ENCODE results near the gene SUB1.

Gene SUB1

GRCh38 chr5:32638309-32638708 is 53.0 kb downstream of the SUB1 start:
- TF ChIP-seq CTCF (IDR thresholded peaks at IDR 0.05; ENCODE audit: low read depth, low read length) = no peak
- Histone ChIP-seq H3K27ac (no peak overlapping the region), H3K27me3 (ENCODE audit: insufficient read depth, low read depth, severe bottlenecking) (no peaks in the 10 kb centered on the region), H3K36me3 (no peaks in the 10 kb centered on the region), H3K4me3 (ENCODE audit: low read depth, low read length) (no peak overlapping the region), H3K9me3 (ENCODE audit: severe bottlenecking) (peaks cover 3% of the 10 kb centered on the region)
- peak; percentile 36 for DNase-seq

GRCh38 chr5:32639943-32640342 is 54.6 kb downstream of the SUB1 start:
- no peak for DNase-seq
- Histone ChIP-seq H3K9me3 (ENCODE audit: severe bottlenecking) (peaks cover 3% of the 10 kb centered on the region), H3K36me3 (no peaks in the 10 kb centered on the region), H3K4me3 (ENCODE audit: low read depth, low read length) (no peak overlapping the region), H3K27me3 (ENCODE audit: insufficient read depth, low read depth, severe bottlenecking) (no peaks in the 10 kb centered on the region), H3K27ac (no peak overlapping the region)
- TF ChIP-seq CTCF (IDR thresholded peaks at IDR 0.05; ENCODE audit: low read depth, low read length) = no peak

GRCh38 chr5:32642276-32643002 is 57.1 kb downstream of the SUB1 start:
- Histone ChIP-seq H3K9me3 (ENCODE audit: severe bottlenecking) (peaks cover 3% of the 10 kb centered on the region), H3K4me3 (ENCODE audit: low read depth, low read length) (no peak overlapping the region), H3K36me3 (no peaks in the 10 kb centered on the region), H3K27ac (no peak overlapping the region), H3K27me3 (ENCODE audit: insufficient read depth, low read depth, severe bottlenecking) (peaks cover 17% of the 10 kb centered on the region)
- TF ChIP-seq CTCF (IDR thresholded peaks at IDR 0.05; ENCODE audit: low read depth, low read length) = no peak
- DNase-seq = no peak

- H3K27ac ChIP-seq = no peak overlapping the region
- H3K27me3 ChIP-seq (ENCODE audit: insufficient read depth, low read depth, severe bottlenecking) = peaks cover 27% of the 10 kb centered on the region
- no peak for TF ChIP-seq CTCF (IDR thresholded peaks at IDR 0.05; ENCODE audit: low read depth, low read length)
- no peak for DNase-seq
- H3K36me3 ChIP-seq = no peaks in the 10 kb centered on the region
- no peaks in the 10 kb centered on the region for H3K9me3 ChIP-seq (ENCODE audit: severe bottlenecking)
- no peak overlapping the region for H3K4me3 ChIP-seq (ENCODE audit: low read depth, low read length)
Observed at GRCh38 chr5:32645246-32645645, 59.9 kb downstream of the SUB1 start.

GRCh38 chr5:32646061-32646969 is 61.0 kb downstream of the SUB1 start:
- Histone ChIP-seq H3K4me3 (ENCODE audit: low read depth, low read length) (no peak overlapping the region), H3K9me3 (ENCODE audit: severe bottlenecking) (no peaks in the 10 kb centered on the region), H3K27me3 (ENCODE audit: insufficient read depth, low read depth, severe bottlenecking) (peaks cover 34% of the 10 kb centered on the region), H3K36me3 (no peaks in the 10 kb centered on the region), H3K27ac (no peak overlapping the region)
- no peak for TF ChIP-seq CTCF (IDR thresholded peaks at IDR 0.05; ENCODE audit: low read depth, low read length)
- no peak for DNase-seq

All from WERI-Rb-1 (cell line).